ENCODE data around the gene GSTT2B.
"Not testable (repeated sequence)": the region's sequence is repeated elsewhere in the genome, so short reads cannot be mapped to it uniquely, and the experiment has no call there.

DNA sequence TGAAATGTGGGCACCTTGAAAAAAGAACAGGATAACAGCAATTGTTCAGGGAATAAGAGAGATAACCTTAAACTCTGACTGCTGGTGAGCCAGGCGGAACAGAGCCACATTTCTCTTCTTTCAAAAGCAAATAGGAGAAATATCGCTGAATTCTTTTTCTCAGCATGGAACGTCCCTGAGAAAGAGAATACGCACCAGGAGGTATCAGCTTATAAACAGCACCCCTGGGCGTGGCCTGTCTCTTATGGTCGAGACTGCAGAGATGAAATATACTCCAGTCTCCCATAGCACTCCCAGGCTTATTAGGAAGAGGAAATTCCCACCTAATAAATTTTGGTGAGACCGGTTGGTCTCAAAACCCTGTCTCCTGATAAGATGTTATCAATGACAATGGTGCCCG, 5.1 kb downstream of the GSTT2B start:
- TF ChIP-seq POLR2A (IDR thresholded peaks at IDR 0.05), result not testable (repeated sequence)
- TF ChIP-seq, protein P1, sequence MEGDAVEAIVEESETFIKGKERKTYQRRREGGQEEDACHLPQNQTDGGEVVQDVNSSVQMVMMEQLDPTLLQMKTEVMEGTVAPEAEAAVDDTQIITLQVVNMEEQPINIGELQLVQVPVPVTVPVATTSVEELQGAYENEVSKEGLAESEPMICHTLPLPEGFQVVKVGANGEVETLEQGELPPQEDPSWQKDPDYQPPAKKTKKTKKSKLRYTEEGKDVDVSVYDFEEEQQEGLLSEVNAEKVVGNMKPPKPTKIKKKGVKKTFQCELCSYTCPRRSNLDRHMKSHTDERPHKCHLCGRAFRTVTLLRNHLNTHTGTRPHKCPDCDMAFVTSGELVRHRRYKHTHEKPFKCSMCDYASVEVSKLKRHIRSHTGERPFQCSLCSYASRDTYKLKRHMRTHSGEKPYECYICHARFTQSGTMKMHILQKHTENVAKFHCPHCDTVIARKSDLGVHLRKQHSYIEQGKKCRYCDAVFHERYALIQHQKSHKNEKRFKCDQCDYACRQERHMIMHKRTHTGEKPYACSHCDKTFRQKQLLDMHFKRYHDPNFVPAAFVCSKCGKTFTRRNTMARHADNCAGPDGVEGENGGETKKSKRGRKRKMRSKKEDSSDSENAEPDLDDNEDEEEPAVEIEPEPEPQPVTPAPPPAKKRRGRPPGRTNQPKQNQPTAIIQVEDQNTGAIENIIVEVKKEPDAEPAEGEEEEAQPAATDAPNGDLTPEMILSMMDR (IDR thresholded peaks at IDR 0.05), result not testable (repeated sequence)
